ENCODE results near the gene KLHDC3. TPM values are rescaled to one million over a fixed set of nuclear protein-coding genes. Genes with fewer than 3 reads are reported as not detected.

Gene KLHDC3
- total RNA-seq, 4 donors from 2014 or later: 39.1 to 77.3 (median 64.0) TPM

DNA sequence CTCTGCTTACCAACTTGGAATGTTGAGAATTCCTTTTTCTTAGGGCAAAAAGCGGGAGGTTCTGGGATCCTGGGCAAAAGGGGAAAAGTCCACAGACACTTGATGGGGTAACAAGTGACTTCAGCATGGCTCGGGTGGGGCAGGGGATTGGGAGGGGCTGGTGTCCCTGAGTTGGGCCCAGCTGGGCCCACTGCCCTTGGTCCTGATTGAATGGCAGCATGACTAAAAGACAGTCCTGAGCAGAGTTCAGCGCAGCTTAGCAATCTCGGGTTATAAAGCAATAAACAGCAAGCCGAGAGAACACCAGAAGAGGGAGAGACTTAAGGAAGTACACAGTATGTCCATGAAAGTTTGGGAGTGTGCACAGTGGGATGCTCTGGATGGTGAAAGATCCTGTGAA, 24.1 kb upstream of the KLHDC3 start:
- no peak for TF ChIP-seq CTCF (IDR thresholded peaks at IDR 0.05; ENCODE audit: low read depth)

GRCh38 chr6:42993445-42993844, 20.6 kb upstream of the KLHDC3 start:
- no peak for TF ChIP-seq CTCF (IDR thresholded peaks at IDR 0.05; ENCODE audit: low read depth)

DNA sequence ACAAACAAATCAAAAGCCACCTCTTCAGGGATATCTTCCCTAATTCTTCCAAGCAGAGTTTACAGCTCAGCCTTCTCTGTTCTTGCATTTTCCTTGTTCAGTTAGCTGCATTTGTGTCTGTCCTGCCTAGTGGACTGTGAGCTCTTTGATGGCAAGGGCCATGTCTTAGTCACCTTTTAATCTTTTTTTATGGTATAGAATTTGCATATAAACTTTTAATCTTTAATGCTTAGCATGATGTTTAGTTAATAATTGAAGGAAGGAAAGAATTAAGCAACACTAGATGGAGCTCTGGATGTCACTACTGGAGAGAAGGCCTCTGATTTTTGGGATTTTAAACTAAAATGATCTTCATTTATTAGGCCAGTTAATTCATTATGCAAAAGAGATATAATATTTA, 17.5 kb upstream of the KLHDC3 start:
- TF ChIP-seq CTCF (IDR thresholded peaks at IDR 0.05; ENCODE audit: low read depth): no peak

- no peak for TF ChIP-seq CTCF (IDR thresholded peaks at IDR 0.05; ENCODE audit: low read depth)
These were observed 12.2 kb upstream of the KLHDC3 start for GRCh38 chr6:43001843-43002242.

DNA sequence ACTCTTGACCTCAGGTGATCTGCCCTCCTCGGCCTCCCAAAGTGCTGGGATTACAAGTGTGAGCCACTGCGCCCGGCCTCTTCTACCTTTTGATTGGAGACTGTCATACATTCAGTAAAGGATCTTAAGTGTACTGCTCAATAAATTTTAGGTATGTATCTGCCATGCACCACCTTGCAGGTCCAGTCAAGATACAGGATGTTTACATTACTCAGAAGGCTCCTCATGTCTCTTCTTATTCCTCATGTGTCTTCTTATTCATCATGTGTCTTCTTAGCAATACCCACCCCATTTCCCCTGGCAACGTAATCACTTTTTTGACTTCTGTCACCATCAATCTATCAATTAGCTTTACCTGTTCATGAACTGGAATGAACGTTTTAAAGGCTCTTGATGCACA, 8.2 kb upstream of the KLHDC3 start:
- TF ChIP-seq CTCF (IDR thresholded peaks at IDR 0.05; ENCODE audit: low read depth): no peak

- TF ChIP-seq CTCF (IDR thresholded peaks at IDR 0.05; ENCODE audit: low read depth): no peak
These were observed 7.8 kb upstream of the KLHDC3 start for GRCh38 chr6:43006251-43006650.

DNA sequence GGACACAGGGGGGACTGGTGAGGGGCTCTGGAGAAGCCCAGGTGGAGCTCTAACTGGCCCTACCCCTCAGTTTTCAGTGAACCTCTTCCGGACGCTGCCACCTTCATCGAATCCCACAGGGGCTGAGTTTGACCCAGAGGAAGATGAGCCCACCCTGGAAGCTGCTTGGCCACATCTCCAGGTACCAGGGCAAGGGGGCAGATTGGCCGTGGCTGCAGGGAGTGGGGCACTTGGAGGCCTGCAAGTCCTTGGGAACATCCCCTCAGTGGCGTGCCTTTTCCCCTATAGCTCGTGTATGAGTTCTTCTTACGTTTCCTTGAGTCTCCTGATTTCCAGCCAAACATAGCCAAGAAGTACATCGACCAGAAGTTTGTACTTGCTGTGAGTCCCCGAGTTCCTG, 6.9 kb upstream of the KLHDC3 start:
- TF ChIP-seq CTCF (IDR thresholded peaks at IDR 0.05; ENCODE audit: low read depth): no peak

Measured in subcutaneous adipose tissue (tissue), 4 donors.